Stimulated activated CD8-positive, alpha-beta memory T cell treated with anti-CD3 and anti-CD28 coated beads, Interleukin-4, amount 100 ng/mL, for 4 hours (primary cell): ENCODE measurements around the gene ABHD10.
"Not testable (repeated sequence)": the region's sequence is repeated elsewhere in the genome, so short reads cannot be mapped to it uniquely, and the experiment has no call there.

ENCODE experiments used
- DNase-seq, 2 donors: peaks; one replicate each; pipeline ENCODE4 v3.0.0-alpha.2; 2020; ENCODE audit warnings: low read depth in 2 of 2, low spot score in 1 of 2

Gene ABHD10

GRCh38 chr3:112020674-112021085, 41.9 kb downstream of the ABHD10 start:
- no peak for DNase-seq

DNA sequence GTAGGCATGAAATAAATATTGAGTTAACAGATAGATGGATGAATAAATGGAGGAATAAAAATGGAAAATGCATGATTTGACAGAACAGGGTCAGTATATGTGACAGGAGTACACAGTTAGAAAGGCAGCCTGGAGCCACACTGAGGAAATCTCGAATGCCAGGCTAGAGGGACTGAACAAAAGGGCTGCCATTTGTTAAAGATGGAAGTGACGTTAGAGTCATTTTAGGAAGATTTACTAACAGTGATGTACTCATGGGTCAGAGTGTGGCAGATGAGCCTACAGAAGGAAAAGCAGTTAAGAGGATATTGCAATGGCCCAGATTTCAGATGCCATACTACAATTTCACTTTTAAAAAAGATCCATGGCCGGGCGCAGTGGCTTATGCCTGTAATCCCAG, 48.3 kb downstream of the ABHD10 start:
- no peak for DNase-seq

GRCh38 chr3:112027826-112028225, 49.0 kb downstream of the ABHD10 start:
- DNase-seq = no peak

GRCh38 chr3:112030901-112031300, 52.1 kb downstream of the ABHD10 start:
- DNase-seq = no peak

DNA sequence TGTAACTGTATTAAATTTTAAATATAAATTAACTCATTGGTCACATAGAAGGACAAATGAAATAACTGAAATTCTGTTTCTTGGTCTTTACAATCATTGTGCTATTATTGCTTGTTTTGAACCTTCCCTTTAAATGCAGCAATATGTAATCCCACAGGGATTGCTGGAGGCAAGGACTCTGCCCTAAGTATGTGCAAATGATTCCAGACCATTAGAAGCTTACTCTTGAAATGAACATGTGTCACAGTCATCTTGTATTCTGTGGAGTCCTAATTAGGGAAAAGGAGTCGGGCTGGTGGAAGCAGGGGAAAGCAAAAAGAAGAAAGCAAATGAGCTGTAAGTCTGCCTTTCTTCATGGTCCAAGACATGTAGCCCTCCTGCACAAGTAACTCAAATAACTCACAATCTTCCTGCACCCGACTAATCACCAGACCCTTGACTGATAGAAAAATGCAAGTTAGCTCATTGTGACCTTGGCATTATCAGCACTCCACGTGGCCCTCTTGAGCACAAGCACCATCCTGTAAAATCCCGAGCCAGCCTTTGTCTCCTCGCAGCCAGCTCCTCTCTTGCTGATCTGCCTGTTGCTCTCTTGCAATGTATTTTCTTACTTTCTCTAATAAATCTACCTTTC, 53.4 kb downstream of the ABHD10 start:
- no peak for DNase-seq

DNA sequence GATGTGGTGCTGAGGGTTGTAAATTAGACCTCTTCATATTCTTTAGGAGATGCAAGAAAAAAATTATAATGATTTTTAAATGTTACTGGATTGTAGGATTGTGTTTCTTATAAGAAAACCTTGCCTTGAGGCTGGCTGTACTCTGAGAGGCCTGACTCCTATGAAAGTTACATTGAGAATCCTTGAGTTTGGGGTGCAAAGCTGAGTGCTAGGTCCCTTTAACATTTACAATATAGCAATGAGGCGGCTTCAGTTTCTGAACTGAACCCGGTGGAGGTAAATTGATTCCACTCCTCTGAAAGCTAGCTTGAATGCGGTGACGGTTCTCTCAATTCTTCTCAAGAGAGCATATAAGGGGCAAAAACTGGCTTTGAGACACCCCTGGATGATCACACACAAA, 55.6 kb downstream of the ABHD10 start, which contains the start of gene TMPRSS7:
TMPRSS7 (plus strand) TSS at position 301 of the 400 bp plus-strand sequence. CDS start 110 bp downstream, outside the sequence.
- no peak for DNase-seq

DNA sequence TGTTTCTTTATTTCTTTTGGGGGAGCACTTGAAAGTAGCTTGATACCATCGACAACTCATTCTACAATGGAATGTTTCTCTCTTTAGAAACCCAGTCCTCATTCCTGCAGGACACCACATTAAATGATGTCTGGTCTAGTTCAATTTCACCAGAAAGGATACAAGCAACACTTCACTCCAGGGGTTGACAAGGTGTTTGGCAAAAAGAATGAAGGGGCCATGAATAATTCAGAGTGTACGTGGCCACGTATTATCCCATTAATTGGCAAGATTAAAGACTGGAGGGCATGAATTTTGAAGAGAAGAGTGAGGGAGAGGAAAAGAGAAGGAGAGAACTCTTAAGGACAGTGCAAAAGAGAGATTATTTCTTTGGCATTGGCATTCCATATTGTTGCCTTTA, 56.4 kb downstream of the ABHD10 start:
- no peak for DNase-seq

DNA sequence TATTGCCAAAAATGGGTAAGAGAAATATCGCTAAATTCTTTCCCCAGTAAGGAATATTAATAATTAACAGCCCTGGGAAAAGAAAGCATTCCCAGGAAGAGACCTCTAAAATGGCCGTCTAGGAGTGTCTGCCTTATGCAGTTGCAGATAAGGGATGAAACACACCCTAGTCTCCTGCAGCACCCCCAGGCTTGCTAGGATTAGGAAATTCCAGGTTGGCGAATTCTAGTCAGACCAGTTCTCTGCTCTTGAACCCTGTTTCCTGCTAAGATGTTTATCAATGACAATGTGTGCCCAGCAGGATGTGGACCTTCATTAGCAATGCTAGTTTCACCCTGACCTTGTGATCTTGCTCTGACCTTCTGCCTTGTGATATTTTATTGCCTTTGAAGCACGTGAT, 58.4 kb downstream of the ABHD10 start:
- not testable (repeated sequence) for DNase-seq

DNA sequence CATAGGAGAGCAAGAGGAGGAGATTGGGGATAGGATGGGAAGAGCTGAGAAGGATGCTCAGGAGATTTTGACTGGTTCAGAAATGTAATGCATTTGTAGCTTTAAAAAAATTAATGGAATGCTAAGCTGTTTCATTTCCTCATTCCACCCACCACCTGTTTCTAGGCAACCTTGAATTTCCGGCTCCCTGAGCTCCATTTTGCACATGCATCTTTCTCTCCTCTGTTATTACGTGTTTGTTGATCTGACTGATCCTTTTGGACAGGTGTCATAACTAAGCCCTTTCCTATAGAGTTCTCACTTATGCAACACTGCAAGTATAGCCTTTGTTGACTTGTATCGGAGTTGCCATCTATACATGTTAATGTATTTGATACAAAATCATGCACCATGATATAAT, 60.0 kb downstream of the ABHD10 start:
- DNase-seq = no peak

DNA sequence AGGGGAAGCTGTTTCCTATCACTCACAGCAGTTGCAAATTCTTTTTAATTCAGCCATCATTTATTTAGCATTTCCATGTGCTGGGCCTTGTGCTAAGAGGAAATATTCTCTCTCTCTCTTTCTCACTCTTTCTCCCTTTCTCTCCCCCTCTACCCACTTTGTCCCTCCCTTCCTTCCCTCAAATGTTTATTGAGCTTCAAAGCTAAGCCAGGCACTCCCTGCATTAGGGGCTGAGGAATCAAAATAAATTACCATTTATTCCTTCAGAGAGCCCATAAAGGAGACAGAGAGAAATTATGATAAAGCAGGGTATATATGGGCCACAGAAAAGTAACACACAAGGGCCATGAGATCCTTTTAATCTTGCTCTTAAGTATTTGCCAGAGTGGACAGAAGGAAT, 62.5 kb downstream of the ABHD10 start:
- no peak for DNase-seq

DNA sequence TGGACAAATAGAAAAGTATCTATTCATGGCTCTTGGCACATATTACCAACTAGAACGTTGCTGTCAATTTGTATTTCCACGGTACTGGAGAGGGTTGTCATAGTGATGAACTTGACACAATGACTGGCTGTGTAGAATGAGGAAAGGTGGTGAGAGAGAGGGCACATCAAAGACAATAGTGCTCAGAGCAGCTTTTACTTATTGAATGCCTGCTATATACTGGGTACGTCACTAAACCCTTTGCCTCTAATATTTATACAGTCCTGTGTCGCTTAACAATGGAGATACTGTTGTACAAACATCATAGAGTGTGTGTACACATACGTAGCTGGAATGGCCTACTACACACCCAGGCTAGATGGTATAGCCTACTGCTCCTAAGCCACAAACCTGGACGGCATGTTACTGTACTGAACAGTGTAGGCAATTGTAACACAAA, 64.0 kb downstream of the ABHD10 start:
- DNase-seq = no peak
